Astrocyte of the hippocampus (primary cell): Measurements from ENCODE around the gene KCNH1.

Experiments
- DNase-seq: peaks from one replicate; pipeline ENCODE4 v3.0.0; 2011; ENCODE audit warnings: low read depth, low spot score

KCNH1 gene

GRCh38 chr1:210757677-210758076 is 376.3 kb downstream of the KCNH1 start:
- DNase-seq, result no peak

GRCh38 chr1:210755991-210756659 is 377.8 kb downstream of the KCNH1 start:
- DNase-seq, result no peak

GRCh38 chr1:210754878-210755665 is 378.9 kb downstream of the KCNH1 start:
- peak; percentile 85 for DNase-seq

GRCh38 chr1:210751911-210752310 is 382.0 kb downstream of the KCNH1 start:
- no peak for DNase-seq

GRCh38 chr1:210750468-210750867 is 383.5 kb downstream of the KCNH1 start:
- DNase-seq, result no peak

GRCh38 chr1:210748796-210749195 is 385.2 kb downstream of the KCNH1 start:
- no peak for DNase-seq

GRCh38 chr1:210747890-210748289 is 386.1 kb downstream of the KCNH1 start:
- DNase-seq, result no peak

GRCh38 chr1:210747112-210747511 is 386.8 kb downstream of the KCNH1 start:
- no peak for DNase-seq

- peak; percentile 16 for DNase-seq
These were observed 387.8 kb downstream of the KCNH1 start for GRCh38 chr1:210746024-210746731.

- no peak for DNase-seq
These were observed 390.9 kb downstream of the KCNH1 start for GRCh38 chr1:210743038-210743437.

- no peak for DNase-seq
These were observed 392.4 kb downstream of the KCNH1 start for GRCh38 chr1:210741564-210741963.

- DNase-seq, result peak; percentile 50
These were observed 394.3 kb downstream of the KCNH1 start for GRCh38 chr1:210739627-210740026.

GRCh38 chr1:210738256-210738655 is 395.7 kb downstream of the KCNH1 start:
- no peak for DNase-seq

- DNase-seq, result no peak
These were observed 397.2 kb downstream of the KCNH1 start for GRCh38 chr1:210736713-210737112.

- no peak for DNase-seq
These were observed 402.4 kb downstream of the KCNH1 start for GRCh38 chr1:210731597-210731996.

GRCh38 chr1:210731193-210731592 is 402.8 kb downstream of the KCNH1 start:
- DNase-seq, result no peak

GRCh38 chr1:210730023-210730422 is 403.9 kb downstream of the KCNH1 start:
- DNase-seq, result no peak

- DNase-seq, result no peak
These were observed 405.4 kb downstream of the KCNH1 start for GRCh38 chr1:210728437-210729149.

- DNase-seq, result no peak
These were observed 406.2 kb downstream of the KCNH1 start for GRCh38 chr1:210727709-210728108.

- DNase-seq, result peak; percentile 72
These were observed 407.3 kb downstream of the KCNH1 start for GRCh38 chr1:210726621-210727020.

GRCh38 chr1:210724768-210725167 is 409.2 kb downstream of the KCNH1 start:
- no peak for DNase-seq

GRCh38 chr1:210723646-210724045 is 410.3 kb downstream of the KCNH1 start:
- no peak for DNase-seq
